GM19372 (cell line): Measurements from ENCODE around the gene NPLOC4.

Experiments
- ATAC-seq: cut with Tn5 transposase; IDR thresholded peaks from one replicate; pipeline ENCODE4 v1.9.1; 2021; ENCODE audit warnings: mild to moderate bottlenecking, low read depth, moderate library complexity; ENCODE audit not compliant: unreplicated experiment

Gene NPLOC4

GRCh38 chr17:81665205-81666091, 28.5 kb upstream of the NPLOC4 start:
- no peak for ATAC-seq

DNA sequence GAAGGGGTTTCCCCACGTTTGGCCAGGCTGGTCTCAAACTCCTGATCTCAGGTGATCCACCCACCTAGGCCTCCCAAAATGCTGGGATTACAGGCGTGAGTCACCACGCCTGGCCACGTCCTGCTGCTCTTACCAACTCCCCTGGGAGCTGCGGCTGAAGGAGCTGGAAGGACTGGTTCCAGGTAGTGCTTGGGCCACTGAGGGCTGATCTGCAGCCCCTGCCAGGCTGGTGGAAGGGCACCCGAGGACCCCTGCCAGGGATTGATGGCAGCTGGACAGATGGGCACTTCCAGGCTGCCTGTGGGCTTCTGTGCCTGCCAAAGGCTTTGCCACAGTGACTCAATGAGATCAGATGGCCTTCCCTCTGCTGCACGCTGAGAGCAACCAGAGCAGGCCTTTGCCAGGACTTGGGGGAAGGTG, 27.1 kb upstream of the NPLOC4 start:
- ATAC-seq = no peak

DNA sequence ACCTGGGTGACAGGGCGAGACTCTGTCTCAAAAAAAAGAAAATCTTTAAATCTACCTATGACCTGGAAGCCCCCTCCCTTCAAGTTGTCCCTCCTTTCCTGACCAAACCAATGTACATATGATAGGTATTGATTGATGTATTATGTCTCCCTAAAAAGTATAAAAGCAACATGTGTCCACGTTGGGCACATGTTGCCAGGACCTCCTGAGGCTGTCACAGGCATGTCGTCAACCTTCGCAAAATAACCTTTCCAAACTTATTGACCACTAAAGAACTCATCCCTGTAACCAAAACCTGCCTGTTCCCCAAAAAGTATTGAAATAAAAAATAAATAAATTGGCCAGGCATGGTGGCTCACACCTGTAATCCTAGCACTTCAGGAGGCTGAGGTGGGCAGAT, 25.1 kb upstream of the NPLOC4 start:
- ATAC-seq = no peak

DNA sequence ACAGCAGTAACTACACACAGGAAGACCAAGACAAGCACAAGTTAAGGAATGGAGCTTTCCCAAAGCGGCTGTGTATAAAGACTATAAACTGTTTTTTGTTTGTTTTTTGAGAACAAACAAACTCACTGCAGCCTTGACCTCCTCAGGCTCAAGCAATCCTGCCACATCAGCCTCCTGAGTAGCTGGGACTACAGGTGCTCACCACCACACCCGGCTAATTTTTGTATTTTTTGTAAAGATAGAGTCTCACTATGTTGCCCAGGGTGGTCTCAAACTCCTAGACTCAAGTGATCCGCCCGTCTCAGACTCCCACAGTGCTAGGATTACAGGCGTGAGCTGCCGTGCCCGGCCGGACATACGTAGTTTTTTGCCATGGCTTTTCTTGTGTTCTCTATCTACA, 23.5 kb upstream of the NPLOC4 start:
- ATAC-seq = no peak

- no peak for ATAC-seq
Observed at GRCh38 chr17:81659038-81659437, 22.1 kb upstream of the NPLOC4 start.

GRCh38 chr17:81656835-81657234, 19.9 kb upstream of the NPLOC4 start:
- ATAC-seq = no peak

GRCh38 chr17:81656118-81656743, 19.3 kb upstream of the NPLOC4 start, which contains the start of gene PDE6G:
Gene PDE6G, minus strand, starts transcription at chr17:81656542. Its CDS starts 3,237 bp downstream, at chr17:81653305.
- no peak for ATAC-seq

GRCh38 chr17:81655378-81656117, 18.6 kb upstream of the NPLOC4 start:
- no peak for ATAC-seq

GRCh38 chr17:81652906-81653771, 16.2 kb upstream of the NPLOC4 start:
- ATAC-seq = no peak

DNA sequence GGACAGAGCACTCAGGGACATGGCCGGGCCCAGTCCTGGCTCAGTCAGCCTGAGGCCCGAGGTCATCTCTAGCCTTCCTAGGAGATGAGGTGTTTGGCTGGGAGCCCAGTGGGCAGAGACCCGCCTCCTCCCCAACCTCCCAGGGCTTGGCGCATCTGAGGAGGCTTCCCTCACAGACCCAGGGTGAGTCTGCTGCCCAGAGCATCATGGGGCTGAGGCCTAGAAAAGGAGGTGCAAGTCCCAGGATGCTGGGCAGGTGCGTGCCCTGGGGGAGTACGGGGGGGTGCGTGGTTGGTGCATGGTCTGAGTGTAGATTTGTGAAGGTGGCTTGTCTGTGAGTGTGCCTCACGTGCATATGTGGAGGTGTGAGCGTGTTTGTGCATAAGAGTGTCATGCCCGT, 14.8 kb upstream of the NPLOC4 start:
- no peak for ATAC-seq

- ATAC-seq = no peak
Observed at GRCh38 chr17:81650951-81651350, 14.0 kb upstream of the NPLOC4 start.

- no peak for ATAC-seq
Observed at GRCh38 chr17:81648707-81649085, 11.8 kb upstream of the NPLOC4 start.

DNA sequence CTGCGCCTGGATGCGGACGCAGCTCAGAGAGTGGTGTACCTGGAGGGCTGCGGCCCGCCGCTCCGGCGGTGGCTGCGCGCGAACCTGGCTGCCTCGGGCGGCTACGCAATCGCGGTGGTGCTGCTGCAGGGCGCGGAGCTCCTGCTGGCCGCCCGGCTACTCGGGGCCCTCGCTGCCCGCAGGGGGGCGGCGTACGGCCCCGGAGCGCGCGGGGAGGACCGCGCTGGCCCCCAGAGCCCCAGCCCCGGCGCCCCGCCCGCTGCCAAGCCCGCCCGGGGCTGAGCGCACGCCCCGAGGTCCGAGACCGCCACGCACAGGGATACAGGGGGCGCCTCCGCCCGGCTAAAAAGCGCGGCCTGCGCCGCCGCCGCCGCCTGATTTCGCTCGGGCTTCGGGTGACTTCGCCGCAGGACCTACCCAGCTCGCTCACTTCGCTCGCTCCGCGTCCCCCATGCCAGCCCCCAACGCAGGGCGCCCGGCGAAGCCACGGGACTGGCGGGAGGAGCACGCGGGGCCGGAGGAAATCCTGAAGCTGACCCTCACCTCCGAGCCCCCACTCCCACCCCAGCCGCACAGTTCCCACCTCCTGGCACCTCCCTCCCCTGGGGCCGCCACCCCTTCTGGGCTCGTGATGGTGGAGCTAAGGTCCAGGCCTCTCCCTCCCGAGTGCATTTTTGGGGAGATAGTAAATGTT, 11.2 kb upstream of the NPLOC4 start:
- no peak for ATAC-seq

GRCh38 chr17:81647640-81648012, 10.7 kb upstream of the NPLOC4 start:
- no peak for ATAC-seq

DNA sequence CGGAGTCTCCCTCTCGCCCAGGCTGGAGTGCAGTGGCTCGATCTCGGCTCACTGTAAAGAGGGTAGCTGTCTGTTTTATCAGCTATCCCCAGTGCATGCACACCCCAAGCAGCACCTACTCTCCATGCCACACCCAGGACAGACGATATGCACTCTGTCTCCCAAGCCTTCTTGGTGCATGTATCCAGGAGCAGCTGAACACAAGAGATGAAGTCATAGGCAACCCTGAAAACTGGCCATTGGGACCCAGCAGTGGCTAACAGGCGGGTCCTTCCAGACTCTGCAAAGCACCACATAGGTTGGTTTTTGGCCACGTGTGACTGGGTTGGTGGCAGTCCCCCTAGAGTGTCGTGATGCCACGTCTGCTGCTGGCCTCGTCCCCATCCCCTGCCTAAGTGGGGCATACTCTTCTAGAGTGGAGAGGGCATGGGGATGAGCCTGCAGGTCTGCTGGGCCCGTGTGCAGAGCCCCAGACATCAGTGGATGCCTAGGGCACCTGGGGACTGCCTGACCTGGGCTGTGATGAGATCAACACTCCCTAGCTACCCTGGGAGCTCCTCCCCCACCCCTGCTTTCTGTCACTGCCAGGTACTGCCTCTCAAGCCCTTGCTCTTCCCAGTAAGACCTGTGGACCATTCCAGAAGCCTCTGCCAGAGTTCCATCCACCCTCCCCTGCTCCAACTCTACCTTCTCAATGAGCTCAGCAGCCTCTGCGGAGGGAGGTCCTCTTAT, 10.1 kb upstream of the NPLOC4 start:
- ATAC-seq = no peak

- no peak for ATAC-seq
Observed at GRCh38 chr17:81644976-81645952, 8.4 kb upstream of the NPLOC4 start.

DNA sequence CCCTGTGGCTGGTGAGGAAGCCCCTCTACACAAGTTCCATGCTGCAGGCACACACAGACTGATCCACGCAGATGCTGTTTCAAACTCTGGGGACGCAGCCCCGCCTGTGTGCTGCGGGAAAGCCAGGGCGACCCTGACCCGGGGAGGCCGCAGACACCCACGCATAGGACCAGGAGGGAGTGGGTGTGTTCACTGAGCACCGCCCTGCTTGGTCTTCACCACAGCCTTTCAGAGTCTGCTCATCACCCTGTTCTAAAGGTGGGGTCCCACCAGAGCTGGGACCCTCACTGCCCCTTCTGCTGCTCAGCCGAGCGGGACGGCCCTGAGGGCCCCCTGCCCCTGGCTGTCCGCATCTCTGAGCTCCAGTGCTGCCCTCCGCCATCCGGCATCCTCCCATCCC, 7.6 kb upstream of the NPLOC4 start:
- ATAC-seq = no peak
